Measurements from ENCODE around the gene CPNE9.

CPNE9 gene, protein sequence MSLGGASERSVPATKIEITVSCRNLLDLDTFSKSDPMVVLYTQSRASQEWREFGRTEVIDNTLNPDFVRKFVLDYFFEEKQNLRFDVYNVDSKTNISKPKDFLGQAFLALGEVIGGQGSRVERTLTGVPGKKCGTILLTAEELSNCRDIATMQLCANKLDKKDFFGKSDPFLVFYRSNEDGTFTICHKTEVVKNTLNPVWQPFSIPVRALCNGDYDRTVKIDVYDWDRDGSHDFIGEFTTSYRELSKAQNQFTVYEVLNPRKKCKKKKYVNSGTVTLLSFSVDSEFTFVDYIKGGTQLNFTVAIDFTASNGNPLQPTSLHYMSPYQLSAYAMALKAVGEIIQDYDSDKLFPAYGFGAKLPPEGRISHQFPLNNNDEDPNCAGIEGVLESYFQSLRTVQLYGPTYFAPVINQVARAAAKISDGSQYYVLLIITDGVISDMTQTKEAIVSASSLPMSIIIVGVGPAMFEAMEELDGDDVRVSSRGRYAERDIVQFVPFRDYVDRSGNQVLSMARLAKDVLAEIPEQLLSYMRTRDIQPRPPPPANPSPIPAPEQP

DNA sequence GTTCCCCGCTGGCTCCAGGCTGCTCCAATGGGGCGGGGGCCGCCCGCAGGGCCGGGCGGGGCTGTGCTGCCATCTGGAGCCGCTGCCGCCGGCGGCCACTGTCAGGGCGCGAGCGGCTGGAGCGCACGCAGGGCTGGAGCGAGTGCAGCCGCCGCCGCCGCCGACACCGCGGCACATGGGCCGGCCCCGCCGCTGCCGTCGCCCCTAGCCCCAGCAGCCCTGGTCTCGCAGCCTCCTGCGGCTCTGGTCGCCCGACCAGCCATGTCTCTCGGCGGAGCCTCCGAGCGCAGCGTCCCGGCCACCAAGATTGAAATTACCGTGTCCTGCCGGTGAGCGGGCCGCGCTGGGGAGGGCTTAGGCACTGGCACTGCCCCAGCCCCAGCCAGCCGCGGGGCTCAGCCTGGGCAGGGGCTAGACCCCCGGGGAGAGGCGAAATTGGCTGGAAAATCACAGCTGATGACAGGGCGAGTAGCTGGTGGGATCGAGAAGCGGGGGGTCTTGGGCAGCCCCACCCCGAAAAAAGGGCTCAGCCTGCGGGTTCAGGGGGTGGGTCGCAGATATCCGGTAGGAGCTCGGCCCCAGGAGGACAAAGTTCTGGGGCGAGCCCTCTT is at the start of gene CPNE9:
CPNE9 (plus strand) TSS at position 98 of the 611 bp plus-strand sequence; CDS start at position 262, 164 bp downstream.
- H3K4me3 ChIP-seq (ENCODE audit: severe bottlenecking), result peak within 1 kb of the TSS; percentile 9
- DNase-seq (ENCODE audit: low spot score) (no peak), ATAC-seq (ENCODE audit: low read depth) (peak; percentile 38)
- H3K36me3 ChIP-seq (ENCODE audit: low read depth), result no peaks in the 10 kb centered on the region
- peaks cover 8% of the 10 kb centered on the region for H3K27me3 ChIP-seq (ENCODE audit: insufficient read depth, poor library complexity, severe bottlenecking)
- no peak within 1 kb of the TSS for H3K27ac ChIP-seq (ENCODE audit: poor library complexity, severe bottlenecking)
- TF ChIP-seq, protein P1, sequence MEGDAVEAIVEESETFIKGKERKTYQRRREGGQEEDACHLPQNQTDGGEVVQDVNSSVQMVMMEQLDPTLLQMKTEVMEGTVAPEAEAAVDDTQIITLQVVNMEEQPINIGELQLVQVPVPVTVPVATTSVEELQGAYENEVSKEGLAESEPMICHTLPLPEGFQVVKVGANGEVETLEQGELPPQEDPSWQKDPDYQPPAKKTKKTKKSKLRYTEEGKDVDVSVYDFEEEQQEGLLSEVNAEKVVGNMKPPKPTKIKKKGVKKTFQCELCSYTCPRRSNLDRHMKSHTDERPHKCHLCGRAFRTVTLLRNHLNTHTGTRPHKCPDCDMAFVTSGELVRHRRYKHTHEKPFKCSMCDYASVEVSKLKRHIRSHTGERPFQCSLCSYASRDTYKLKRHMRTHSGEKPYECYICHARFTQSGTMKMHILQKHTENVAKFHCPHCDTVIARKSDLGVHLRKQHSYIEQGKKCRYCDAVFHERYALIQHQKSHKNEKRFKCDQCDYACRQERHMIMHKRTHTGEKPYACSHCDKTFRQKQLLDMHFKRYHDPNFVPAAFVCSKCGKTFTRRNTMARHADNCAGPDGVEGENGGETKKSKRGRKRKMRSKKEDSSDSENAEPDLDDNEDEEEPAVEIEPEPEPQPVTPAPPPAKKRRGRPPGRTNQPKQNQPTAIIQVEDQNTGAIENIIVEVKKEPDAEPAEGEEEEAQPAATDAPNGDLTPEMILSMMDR (IDR thresholded peaks at IDR 0.05; ENCODE audit: poor library complexity, severe bottlenecking), result no peak
- H3K9me3 ChIP-seq (ENCODE audit: severe bottlenecking), result no peaks in the 10 kb centered on the region
- H3K4me1 ChIP-seq (ENCODE audit: insufficient read depth, poor library complexity, severe bottlenecking), result no peaks in the 10 kb centered on the region

DNA sequence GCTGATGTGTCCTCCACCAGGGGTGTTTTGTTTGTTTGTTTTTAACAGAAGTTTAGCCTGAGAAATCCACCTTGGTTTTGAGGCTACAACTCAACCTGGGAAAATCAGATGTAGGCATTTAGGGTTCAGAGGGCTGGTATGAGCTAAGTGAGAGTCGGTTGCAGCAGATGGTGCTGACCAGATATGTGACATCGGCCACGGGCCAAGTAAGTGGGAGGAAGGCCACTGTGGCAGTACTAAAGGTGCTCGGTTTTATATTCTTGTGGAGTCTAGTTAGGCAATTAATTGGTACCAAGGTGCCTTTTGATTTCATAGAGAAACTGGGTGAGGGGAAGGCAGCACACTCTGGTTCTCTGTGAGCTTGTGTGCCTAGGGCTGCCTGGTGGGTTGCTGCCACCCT is 43.8 kb upstream of the CPNE9 start:
- Histone ChIP-seq H3K36me3 (ENCODE audit: low read depth) (peaks cover 48% of the 10 kb centered on the region), H3K9me3 (ENCODE audit: severe bottlenecking) (no peaks in the 10 kb centered on the region), H3K4me1 (ENCODE audit: insufficient read depth, poor library complexity, severe bottlenecking) (no peaks in the 10 kb centered on the region), H3K27ac (ENCODE audit: poor library complexity, severe bottlenecking) (no peak overlapping the region), H3K4me3 (ENCODE audit: severe bottlenecking) (no peak overlapping the region), H3K27me3 (ENCODE audit: insufficient read depth, poor library complexity, severe bottlenecking) (no peaks in the 10 kb centered on the region)
- TF ChIP-seq, protein P1 (IDR thresholded peaks at IDR 0.05; ENCODE audit: poor library complexity, severe bottlenecking), result no peak
- DNase-seq (ENCODE audit: low spot score), result no peak
- no peak for ATAC-seq (ENCODE audit: low read depth)

DNA sequence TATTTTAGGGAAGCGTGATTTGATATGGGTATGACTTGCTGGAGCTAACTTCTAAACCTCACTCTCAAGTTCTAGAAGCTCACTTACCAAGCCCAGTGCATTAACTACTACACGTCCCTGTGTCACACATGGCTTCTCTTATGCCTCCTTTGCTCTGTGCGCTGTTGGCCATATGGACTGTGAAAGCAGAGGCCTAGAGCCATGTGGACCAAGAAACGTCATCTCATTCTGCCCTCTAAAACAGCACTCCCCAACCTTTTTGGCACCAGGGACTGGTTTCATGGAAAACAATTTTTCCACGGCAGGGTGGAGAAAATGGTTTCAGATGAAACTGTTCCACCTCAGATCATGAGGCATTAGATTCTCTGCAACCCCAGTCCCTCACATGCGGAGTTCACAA is 42.7 kb upstream of the CPNE9 start:
- Histone ChIP-seq H3K27me3 (ENCODE audit: insufficient read depth, poor library complexity, severe bottlenecking) (no peaks in the 10 kb centered on the region), H3K4me3 (ENCODE audit: severe bottlenecking) (no peak overlapping the region), H3K4me1 (ENCODE audit: insufficient read depth, poor library complexity, severe bottlenecking) (no peaks in the 10 kb centered on the region), H3K27ac (ENCODE audit: poor library complexity, severe bottlenecking) (no peak overlapping the region), H3K9me3 (ENCODE audit: severe bottlenecking) (no peaks in the 10 kb centered on the region), H3K36me3 (ENCODE audit: low read depth) (peaks cover 43% of the 10 kb centered on the region)
- TF ChIP-seq, protein P1 (IDR thresholded peaks at IDR 0.05; ENCODE audit: poor library complexity, severe bottlenecking), result no peak
- ATAC-seq (ENCODE audit: low read depth) (no peak), DNase-seq (ENCODE audit: low spot score) (no peak)

DNA sequence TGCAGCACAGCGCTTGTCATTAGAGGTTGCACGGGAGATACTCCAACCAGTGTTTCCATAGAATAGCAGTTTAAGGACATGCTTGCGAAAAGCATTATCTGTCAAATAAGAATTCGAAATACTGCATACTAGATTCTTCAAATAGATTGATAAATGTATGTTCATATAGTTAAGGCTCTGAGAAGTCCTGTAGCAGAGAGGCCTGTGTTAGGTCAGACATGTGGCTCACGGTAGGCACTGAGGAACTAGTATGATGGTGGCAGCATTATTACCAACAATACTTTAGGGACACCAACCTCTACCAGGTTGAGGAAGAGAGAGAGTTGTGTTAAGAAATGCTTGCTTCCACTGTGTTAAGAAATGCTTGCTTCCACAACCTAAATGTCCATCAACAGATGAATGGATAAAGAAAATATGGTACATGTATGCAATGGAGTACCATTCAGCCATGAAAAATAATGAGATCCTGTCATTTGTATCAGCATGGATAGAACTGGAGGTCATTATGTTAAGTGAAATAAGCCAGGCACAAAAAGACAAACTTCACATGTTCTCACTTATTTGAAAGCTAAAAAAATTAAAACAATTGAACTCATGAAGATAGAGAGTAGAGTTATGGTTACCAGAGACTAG is 39.4 kb upstream of the CPNE9 start:
- Histone ChIP-seq H3K9me3 (ENCODE audit: severe bottlenecking) (no peaks in the 10 kb centered on the region), H3K4me1 (ENCODE audit: insufficient read depth, poor library complexity, severe bottlenecking) (no peaks in the 10 kb centered on the region), H3K4me3 (ENCODE audit: severe bottlenecking) (no peak overlapping the region), H3K27me3 (ENCODE audit: insufficient read depth, poor library complexity, severe bottlenecking) (no peaks in the 10 kb centered on the region), H3K36me3 (ENCODE audit: low read depth) (peaks cover 41% of the 10 kb centered on the region), H3K27ac (ENCODE audit: poor library complexity, severe bottlenecking) (no peak overlapping the region)
- DNase-seq (ENCODE audit: low spot score) (no peak), ATAC-seq (ENCODE audit: low read depth) (no peak)
- TF ChIP-seq, protein P1 (IDR thresholded peaks at IDR 0.05; ENCODE audit: poor library complexity, severe bottlenecking), result no peak
